ENCODE data around the gene SLC24A3.

SLC24A3 gene

DNA sequence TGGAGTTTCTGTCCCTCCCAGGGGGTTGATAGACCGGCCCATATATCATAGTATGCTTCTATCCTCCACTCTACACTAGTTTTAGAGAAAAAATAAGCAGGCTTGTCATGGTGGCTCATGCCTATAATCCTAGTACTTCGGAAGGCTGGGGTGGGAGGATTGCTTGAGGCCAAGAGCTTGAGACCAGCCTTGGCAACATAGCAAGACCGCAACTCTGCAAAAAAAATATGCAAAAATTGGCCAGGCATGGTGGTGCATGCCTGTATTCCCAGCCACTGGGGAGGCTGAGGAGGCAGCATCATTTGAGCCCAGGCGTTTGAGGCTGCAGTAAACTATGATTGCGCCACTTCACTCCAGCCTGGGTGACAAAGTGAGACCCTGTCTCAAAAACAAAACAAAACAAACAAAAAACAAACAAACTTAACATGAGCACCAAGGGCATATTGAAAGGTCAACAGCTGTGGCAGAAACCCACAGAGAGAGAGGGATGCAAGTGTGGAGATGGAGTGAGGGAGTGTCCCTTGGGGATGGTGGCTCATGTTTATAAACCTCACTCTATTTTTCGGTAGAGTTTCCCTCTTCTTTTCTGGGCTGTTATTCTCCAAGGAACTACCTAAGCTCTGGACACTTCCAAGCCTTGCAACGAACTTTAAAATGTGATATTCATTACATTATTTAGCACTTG is 24.1 kb downstream of the SLC24A3 start:
- H3K4me3 ChIP-seq (ENCODE audit: low read depth in 1 of 5, low read length in 5 of 5): no peak overlapping the region
- H3K27me3 ChIP-seq (ENCODE audit: control insufficient read depth in 5 of 5, insufficient read depth in 4 of 5, low read length in 5 of 5): no peaks in the 10 kb centered on the region
- no peak overlapping the region for H3K27ac ChIP-seq (ENCODE audit: low read depth, low read length)

DNA sequence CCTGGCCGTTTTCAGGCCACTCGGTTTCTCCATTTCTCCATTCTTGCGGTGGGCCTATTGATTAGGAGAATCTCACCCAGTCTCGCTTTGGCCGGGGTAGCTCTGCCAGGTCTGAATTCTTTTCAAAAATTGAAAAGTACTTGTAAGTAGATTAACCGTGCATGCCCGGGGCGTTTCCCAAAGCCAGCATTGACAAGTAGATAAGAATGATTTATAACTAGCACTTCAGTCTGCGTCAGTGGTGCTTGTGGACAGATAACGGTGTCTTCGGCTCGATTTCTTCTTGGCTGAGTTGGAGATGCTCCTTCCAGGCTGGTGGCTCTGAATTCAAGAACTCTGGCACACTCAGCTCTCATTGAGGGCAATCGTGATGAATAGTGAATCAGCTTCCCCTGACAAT is 29.0 kb downstream of the SLC24A3 start:
- no peaks in the 10 kb centered on the region for H3K27me3 ChIP-seq (ENCODE audit: control insufficient read depth in 5 of 5, insufficient read depth in 4 of 5, low read length in 5 of 5)
- H3K4me3 ChIP-seq (ENCODE audit: low read depth in 1 of 5, low read length in 5 of 5): no peak overlapping the region
- peaks cover 0 to 3% (median 0%) of the 10 kb centered on the region in 5 donors for H3K4me1 ChIP-seq (ENCODE audit: control insufficient read depth in 5 of 5, insufficient read depth in 5 of 5, low read length in 5 of 5)
- H3K27ac ChIP-seq (ENCODE audit: low read depth, low read length): no peak overlapping the region
- no peak overlapping the region for H3K9ac ChIP-seq (ENCODE audit: low read length in 5 of 5)
- H3K36me3 ChIP-seq (ENCODE audit: control insufficient read depth in 5 of 5, insufficient read depth in 5 of 5, low read length in 5 of 5): no peaks in the 10 kb centered on the region
- no peaks in the 10 kb centered on the region for H3K9me3 ChIP-seq (ENCODE audit: control insufficient read depth in 5 of 5, low read length in 5 of 5)

More for the DNA sequence above, 24.1 kb downstream of the SLC24A3 start:
- H3K9ac ChIP-seq (ENCODE audit: low read length in 5 of 5): no peak overlapping the region
- H3K4me1 ChIP-seq (ENCODE audit: control insufficient read depth in 5 of 5, insufficient read depth in 5 of 5, low read length in 5 of 5): peaks cover 0 to 18% (median 15%) of the 10 kb centered on the region in 5 donors
- H3K36me3 ChIP-seq (ENCODE audit: control insufficient read depth in 5 of 5, insufficient read depth in 5 of 5, low read length in 5 of 5): no peaks in the 10 kb centered on the region
- H3K9me3 ChIP-seq (ENCODE audit: control insufficient read depth in 5 of 5, low read length in 5 of 5): no peaks in the 10 kb centered on the region

DNA sequence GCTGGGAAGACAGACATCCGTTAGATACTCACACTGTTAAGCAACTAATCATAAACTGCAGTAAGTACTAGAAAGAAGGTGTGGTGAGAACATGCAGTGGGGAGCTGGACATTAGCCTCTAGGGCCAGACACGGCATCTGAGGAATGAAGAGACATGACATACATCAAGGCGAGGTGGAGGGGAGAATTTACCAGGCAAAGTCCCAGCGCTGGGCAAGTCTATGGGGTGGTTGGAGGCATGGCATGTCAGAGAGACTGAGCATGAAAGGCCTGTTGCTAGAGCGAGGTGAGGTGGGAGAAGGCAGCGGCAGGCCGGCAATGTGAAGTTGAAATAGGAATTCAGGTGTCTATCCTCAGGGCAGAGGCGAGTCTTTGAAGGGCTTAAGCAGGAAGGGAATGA is 31.8 kb downstream of the SLC24A3 start:
- Histone ChIP-seq H3K4me3 (ENCODE audit: low read depth in 1 of 5, low read length in 5 of 5) (no peak overlapping the region), H3K27me3 (ENCODE audit: control insufficient read depth in 5 of 5, insufficient read depth in 4 of 5, low read length in 5 of 5) (no peaks in the 10 kb centered on the region), H3K9ac (ENCODE audit: low read length in 5 of 5) (no peak overlapping the region), H3K27ac (ENCODE audit: low read depth, low read length) (no peak overlapping the region), H3K4me1 (ENCODE audit: control insufficient read depth in 5 of 5, insufficient read depth in 5 of 5, low read length in 5 of 5) (peaks cover 0 to 3% (median 0%) of the 10 kb centered on the region in 5 donors), H3K36me3 (ENCODE audit: control insufficient read depth in 5 of 5, insufficient read depth in 5 of 5, low read length in 5 of 5) (no peaks in the 10 kb centered on the region), H3K9me3 (ENCODE audit: control insufficient read depth in 5 of 5, low read length in 5 of 5) (no peaks in the 10 kb centered on the region)

DNA sequence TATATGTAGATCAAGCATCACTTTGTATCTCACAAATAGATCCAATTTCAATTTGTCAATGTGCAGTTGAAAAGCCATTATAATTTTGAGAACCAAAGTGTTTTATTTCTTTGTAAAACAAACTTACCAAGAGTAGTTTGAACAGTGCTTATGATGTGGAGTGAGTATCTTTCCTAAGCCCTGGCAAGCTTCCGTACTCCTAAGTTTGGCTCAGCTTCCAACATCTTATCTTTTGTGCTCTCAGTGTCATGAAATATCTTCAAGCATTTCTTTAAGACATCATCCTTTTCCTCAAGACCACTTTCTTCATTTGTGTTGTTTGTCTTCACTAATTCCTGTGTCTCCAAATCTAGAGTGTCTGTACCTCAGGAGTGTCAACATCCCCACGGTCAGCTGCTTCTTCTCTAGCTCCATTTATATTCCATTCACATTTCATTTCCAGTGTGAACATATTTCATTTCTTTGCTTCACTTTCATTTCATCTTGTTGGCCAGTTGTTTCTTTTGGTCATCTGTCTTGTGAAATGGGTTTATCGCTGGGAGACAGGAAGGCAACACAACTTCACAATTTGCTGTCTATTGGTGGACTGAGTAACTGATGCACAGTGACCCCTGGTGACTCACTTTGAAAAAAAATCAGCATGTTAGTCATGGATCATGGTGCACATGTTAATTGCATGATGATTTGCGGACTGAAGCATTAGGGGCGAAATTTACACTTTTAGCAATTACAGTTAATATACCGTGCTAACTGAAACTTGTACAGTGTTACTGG is 36.9 kb downstream of the SLC24A3 start:
- no peaks in the 10 kb centered on the region for H3K36me3 ChIP-seq (ENCODE audit: control insufficient read depth in 5 of 5, insufficient read depth in 5 of 5, low read length in 5 of 5)
- H3K27me3 ChIP-seq (ENCODE audit: control insufficient read depth in 5 of 5, insufficient read depth in 4 of 5, low read length in 5 of 5): no peaks in the 10 kb centered on the region
- H3K4me3 ChIP-seq (ENCODE audit: low read depth in 1 of 5, low read length in 5 of 5): no peak overlapping the region
- no peaks in the 10 kb centered on the region for H3K9me3 ChIP-seq (ENCODE audit: control insufficient read depth in 5 of 5, low read length in 5 of 5)
- peaks cover 10 to 41% (median 37%) of the 10 kb centered on the region in 5 donors for H3K4me1 ChIP-seq (ENCODE audit: control insufficient read depth in 5 of 5, insufficient read depth in 5 of 5, low read length in 5 of 5)
- no peak overlapping the region for H3K9ac ChIP-seq (ENCODE audit: low read length in 5 of 5)
- H3K27ac ChIP-seq (ENCODE audit: low read depth, low read length): no peak overlapping the region

DNA sequence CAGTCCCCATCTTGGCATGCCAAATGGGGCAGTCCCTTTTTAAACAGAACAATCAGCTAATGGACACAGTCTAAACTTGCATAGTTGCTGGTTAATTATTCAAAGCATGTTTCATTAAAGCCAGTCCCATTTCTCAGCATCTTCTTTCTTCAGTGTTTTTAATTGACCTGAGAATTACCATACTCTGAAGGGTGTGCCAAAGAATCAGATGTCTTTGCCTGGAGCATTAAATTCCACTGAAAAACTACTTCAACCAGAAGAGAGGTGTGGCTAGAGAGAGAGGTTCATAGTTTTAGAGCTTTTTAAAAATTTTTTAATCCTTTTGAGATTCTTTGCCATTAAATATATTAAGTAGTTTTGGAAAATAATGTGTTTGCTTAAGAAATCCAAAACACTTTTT is 37.9 kb downstream of the SLC24A3 start:
- no peak overlapping the region for H3K27ac ChIP-seq (ENCODE audit: low read depth, low read length)
- H3K27me3 ChIP-seq (ENCODE audit: control insufficient read depth in 5 of 5, insufficient read depth in 4 of 5, low read length in 5 of 5): no peaks in the 10 kb centered on the region
- H3K36me3 ChIP-seq (ENCODE audit: control insufficient read depth in 5 of 5, insufficient read depth in 5 of 5, low read length in 5 of 5): no peaks in the 10 kb centered on the region
- H3K9me3 ChIP-seq (ENCODE audit: control insufficient read depth in 5 of 5, low read length in 5 of 5): no peaks in the 10 kb centered on the region
- H3K9ac ChIP-seq (ENCODE audit: low read length in 5 of 5): no peak overlapping the region
- H3K4me1 ChIP-seq (ENCODE audit: control insufficient read depth in 5 of 5, insufficient read depth in 5 of 5, low read length in 5 of 5): peaks cover 13 to 52% (median 47%) of the 10 kb centered on the region in 5 donors
- no peak overlapping the region for H3K4me3 ChIP-seq (ENCODE audit: low read depth in 1 of 5, low read length in 5 of 5)

DNA sequence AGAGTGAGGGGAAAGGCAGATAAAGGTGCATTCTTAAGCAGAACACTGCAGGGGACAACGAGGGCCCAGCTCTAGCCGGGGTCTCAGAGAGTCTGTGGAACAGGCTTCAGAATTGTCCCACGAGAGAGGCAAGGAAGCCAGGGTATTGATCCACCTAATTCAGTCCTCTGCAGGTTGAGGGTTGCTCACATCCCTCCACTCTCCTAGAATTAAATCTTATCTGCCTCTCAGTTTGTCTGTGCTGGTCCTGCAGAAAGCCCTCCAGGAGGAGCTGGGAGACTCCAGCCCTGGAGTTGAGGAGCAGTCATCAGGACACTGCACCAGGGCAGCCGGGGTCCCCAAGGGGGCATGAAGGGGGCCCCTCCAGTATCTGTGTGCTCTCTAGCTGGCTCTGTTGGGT is 39.1 kb downstream of the SLC24A3 start:
- Histone ChIP-seq H3K9ac (ENCODE audit: low read length in 5 of 5) (no peak overlapping the region), H3K9me3 (ENCODE audit: control insufficient read depth in 5 of 5, low read length in 5 of 5) (no peaks in the 10 kb centered on the region), H3K4me3 (ENCODE audit: low read depth in 1 of 5, low read length in 5 of 5) (no peak overlapping the region), H3K36me3 (ENCODE audit: control insufficient read depth in 5 of 5, insufficient read depth in 5 of 5, low read length in 5 of 5) (no peaks in the 10 kb centered on the region), H3K27ac (ENCODE audit: low read depth, low read length) (peak overlapping the region; percentile 85), H3K27me3 (ENCODE audit: control insufficient read depth in 5 of 5, insufficient read depth in 4 of 5, low read length in 5 of 5) (no peaks in the 10 kb centered on the region), H3K4me1 (ENCODE audit: control insufficient read depth in 5 of 5, insufficient read depth in 5 of 5, low read length in 5 of 5) (peaks cover 13 to 63% (median 50%) of the 10 kb centered on the region in 5 donors)

DNA sequence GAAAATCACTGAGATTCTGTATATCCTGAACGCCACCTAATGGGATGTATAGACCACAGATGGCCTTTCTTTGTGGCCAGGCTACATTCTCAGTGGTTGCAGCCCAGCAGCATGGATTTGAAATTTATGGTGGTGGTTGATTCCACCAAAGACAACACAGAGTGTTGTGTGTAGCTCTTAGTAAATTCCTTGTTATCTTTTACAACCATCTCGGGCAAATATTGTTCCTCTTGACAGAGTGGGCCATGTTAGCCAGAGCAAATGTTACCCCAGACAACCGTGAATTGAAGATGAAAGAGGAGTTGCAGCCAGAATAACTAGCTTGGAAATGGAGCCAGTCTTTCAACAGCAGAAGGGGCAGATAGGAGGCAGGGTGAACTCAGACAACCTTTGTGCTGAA is 39.5 kb downstream of the SLC24A3 start:
- Histone ChIP-seq H3K9me3 (ENCODE audit: control insufficient read depth in 5 of 5, low read length in 5 of 5) (no peaks in the 10 kb centered on the region), H3K27me3 (ENCODE audit: control insufficient read depth in 5 of 5, insufficient read depth in 4 of 5, low read length in 5 of 5) (no peaks in the 10 kb centered on the region), H3K4me1 (ENCODE audit: control insufficient read depth in 5 of 5, insufficient read depth in 5 of 5, low read length in 5 of 5) (peaks cover 13 to 68% (median 52%) of the 10 kb centered on the region in 5 donors), H3K36me3 (ENCODE audit: control insufficient read depth in 5 of 5, insufficient read depth in 5 of 5, low read length in 5 of 5) (no peaks in the 10 kb centered on the region), H3K9ac (ENCODE audit: low read length in 5 of 5) (peak overlapping the region in 2 of 5 donors; percentile 65 to 74), H3K27ac (ENCODE audit: low read depth, low read length) (peak overlapping the region; percentile 85), H3K4me3 (ENCODE audit: low read depth in 1 of 5, low read length in 5 of 5) (peak overlapping the region in 1 of 5 donors; percentile 25)

DNA sequence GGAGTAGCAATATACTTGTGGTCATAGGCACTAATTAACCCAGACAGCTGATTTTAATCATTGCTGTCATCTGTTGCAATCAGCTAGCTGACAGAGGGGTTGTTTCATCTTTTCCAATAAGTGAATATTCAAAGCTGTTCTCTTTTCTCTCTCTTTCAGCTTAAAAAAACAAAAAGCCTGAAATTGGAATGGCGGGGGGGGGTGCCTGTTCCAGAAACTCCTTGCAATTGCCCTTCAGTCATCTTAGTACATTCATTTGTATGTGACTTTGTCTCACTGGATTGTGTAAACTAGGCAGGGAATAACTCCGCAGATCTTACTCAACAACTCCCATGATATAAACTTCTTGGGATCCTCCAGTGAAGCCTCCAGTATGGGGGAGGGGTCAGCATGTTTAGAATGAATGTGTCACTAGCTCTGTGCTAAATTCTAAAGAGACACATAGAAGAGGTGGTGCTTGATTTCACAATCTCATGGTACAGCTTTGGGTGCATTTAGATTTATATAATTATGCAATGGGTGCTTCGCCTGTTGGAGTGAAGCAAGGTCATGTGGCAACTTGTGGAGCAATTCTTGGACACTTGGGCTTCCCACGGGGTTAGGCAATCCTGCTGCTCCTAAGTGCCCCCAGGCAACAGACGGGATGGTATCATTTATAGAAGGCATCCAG is 40.1 kb downstream of the SLC24A3 start:
- Histone ChIP-seq H3K9me3 (ENCODE audit: control insufficient read depth in 5 of 5, low read length in 5 of 5) (no peaks in the 10 kb centered on the region), H3K4me1 (ENCODE audit: control insufficient read depth in 5 of 5, insufficient read depth in 5 of 5, low read length in 5 of 5) (peaks cover 13 to 74% (median 57%) of the 10 kb centered on the region in 5 donors), H3K9ac (ENCODE audit: low read length in 5 of 5) (peak overlapping the region in 3 of 5 donors; percentile 32 to 74 (median 65)), H3K4me3 (ENCODE audit: low read depth in 1 of 5, low read length in 5 of 5) (peak overlapping the region in 1 of 5 donors; percentile 25), H3K36me3 (ENCODE audit: control insufficient read depth in 5 of 5, insufficient read depth in 5 of 5, low read length in 5 of 5) (no peaks in the 10 kb centered on the region), H3K27me3 (ENCODE audit: control insufficient read depth in 5 of 5, insufficient read depth in 4 of 5, low read length in 5 of 5) (no peaks in the 10 kb centered on the region), H3K27ac (ENCODE audit: low read depth, low read length) (peak overlapping the region; percentile 85)

DNA sequence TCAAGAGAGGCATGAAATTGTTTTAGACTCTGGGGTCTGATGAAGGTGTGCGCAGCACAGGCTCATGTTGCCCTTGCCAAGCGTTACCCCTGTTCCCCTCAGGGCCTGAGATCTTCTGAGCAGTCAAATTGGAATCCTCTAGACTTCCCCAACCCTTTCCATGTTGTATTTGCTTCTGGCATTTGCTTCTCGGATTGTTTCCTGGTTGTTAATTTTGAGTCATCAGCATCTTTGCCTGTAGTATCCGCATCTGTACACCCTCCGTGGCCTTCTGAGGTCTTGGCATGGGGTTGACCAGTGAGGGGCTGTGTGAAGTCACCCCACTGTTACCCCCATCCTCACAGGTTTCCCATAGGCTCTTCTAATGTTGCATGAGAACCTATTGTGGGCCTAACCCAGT is 40.9 kb downstream of the SLC24A3 start:
- Histone ChIP-seq H3K4me3 (ENCODE audit: low read depth in 1 of 5, low read length in 5 of 5) (no peak overlapping the region), H3K36me3 (ENCODE audit: control insufficient read depth in 5 of 5, insufficient read depth in 5 of 5, low read length in 5 of 5) (no peaks in the 10 kb centered on the region), H3K27ac (ENCODE audit: low read depth, low read length) (peak overlapping the region; percentile 85), H3K9ac (ENCODE audit: low read length in 5 of 5) (peak overlapping the region in 1 of 5 donors; percentile 73), H3K9me3 (ENCODE audit: control insufficient read depth in 5 of 5, low read length in 5 of 5) (no peaks in the 10 kb centered on the region), H3K4me1 (ENCODE audit: control insufficient read depth in 5 of 5, insufficient read depth in 5 of 5, low read length in 5 of 5) (peaks cover 13 to 76% (median 57%) of the 10 kb centered on the region in 5 donors), H3K27me3 (ENCODE audit: control insufficient read depth in 5 of 5, insufficient read depth in 4 of 5, low read length in 5 of 5) (no peaks in the 10 kb centered on the region)
